Measurements from ENCODE around the gene SCYL1. TPM values are rescaled to one million over a fixed set of nuclear protein-coding genes. Genes with fewer than 3 reads are reported as not detected.

The SCYL1 gene
- total and polyA plus RNA-seq, 4 donors, result 41.8 to 87.5 (median 81.9) TPM

DNA sequence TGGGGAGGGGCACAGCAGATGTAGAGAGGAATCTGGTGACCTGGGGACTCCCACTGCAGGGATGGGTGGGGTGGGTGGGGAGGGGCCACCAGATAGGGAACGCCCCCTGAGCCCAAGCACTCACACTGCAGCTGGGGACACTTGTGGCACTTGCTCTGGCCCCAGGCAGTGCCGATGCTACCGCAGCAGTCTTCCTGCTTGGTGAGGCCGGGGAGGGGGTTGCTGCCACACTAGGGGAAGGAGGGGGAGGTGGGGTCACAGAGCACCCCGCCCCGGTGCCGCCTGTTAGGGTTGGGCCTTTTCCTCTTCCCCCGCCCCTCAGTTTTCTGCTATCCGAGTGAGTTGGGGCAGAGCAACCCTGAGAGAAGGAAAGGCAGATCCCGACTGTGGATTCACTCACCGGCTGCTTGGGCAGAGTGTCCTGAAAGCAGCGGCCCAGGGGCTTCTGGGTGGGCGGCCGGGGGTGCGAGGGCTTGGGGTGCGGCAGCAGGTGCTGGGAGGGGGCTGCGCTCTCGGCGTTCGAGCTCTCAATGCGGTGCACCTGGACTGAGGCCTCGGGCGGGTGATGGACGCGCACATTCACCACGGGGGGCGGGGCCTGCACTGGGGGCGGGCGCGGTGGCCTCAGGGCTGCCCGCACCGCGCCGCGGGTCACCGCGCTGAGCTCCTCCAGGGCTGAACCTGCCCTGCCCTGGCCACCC is 28.6 kb downstream of the SCYL1 start:
- Histone ChIP-seq H3K4me3 (ENCODE audit: low read depth, low read length) (no peak overlapping the region), H3K27ac (ENCODE audit: low read depth, low read length) (no peak overlapping the region), H3K9me3 (ENCODE audit: control insufficient read depth, insufficient read depth, low read length) (no peaks in the 10 kb centered on the region), H3K27me3 (ENCODE audit: control insufficient read depth, insufficient read depth, low read length) (peaks cover 6% of the 10 kb centered on the region), H3K4me1 (ENCODE audit: control insufficient read depth, insufficient read depth, low read length) (peaks cover 47% of the 10 kb centered on the region), H3K36me3 (ENCODE audit: control insufficient read depth, insufficient read depth, low read length) (peaks cover 61% of the 10 kb centered on the region)
- WGBS (ENCODE audit: insufficient coverage), result 31% methylated on average over 37 of the region's 37 CpGs
- no peak for DNase-seq (ENCODE audit: low read depth in 4 of 6, low spot score in 6 of 6)

DNA sequence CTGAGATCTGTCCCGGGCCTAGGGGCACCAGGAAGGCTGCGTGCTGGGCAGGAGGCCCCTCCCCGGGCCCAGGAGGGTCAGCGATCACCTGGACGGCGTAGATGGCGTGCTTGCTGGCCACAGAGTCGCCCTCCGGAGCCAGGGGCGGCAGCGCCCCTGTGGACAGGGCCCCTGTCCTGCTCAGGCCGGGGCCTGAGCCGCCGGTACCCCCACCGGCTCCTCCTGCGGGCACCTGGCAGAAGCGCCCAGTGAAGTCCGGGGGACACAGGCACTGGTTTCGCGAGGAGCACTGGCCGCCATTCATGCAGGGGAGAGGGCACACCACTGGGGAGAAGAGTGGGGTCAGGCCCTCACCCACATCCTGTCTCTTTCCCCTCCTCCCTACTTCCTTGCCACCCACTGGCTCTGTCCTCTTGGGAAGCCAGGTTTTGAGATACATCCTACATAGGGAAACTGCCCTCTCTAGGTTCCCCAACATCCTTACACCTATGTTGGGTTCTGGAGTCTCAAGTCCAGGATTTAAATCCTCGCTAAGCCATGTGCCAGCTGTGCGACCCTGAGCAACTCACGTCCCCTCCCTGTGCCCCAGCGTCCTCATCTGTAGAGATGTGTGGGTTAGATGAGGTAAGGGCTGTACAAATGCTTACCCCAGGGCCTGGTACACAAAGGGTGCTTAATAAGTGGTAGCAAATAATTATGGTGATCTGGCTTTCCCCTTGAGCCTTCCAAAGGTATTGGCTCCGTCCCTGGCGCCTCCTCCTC is 29.4 kb downstream of the SCYL1 start:
- H3K27me3 ChIP-seq (ENCODE audit: control insufficient read depth, insufficient read depth, low read length), result no peaks in the 10 kb centered on the region
- DNase-seq (ENCODE audit: low read depth in 4 of 6, low spot score in 6 of 6), result no peak
- no peaks in the 10 kb centered on the region for H3K9me3 ChIP-seq (ENCODE audit: control insufficient read depth, insufficient read depth, low read length)
- H3K27ac ChIP-seq (ENCODE audit: low read depth, low read length), result no peak overlapping the region
- H3K4me3 ChIP-seq (ENCODE audit: low read depth, low read length), result no peak overlapping the region
- peaks cover 47% of the 10 kb centered on the region for H3K4me1 ChIP-seq (ENCODE audit: control insufficient read depth, insufficient read depth, low read length)
- peaks cover 54% of the 10 kb centered on the region for H3K36me3 ChIP-seq (ENCODE audit: control insufficient read depth, insufficient read depth, low read length)
- WGBS (ENCODE audit: insufficient coverage), result 74% methylated on average over 27 of the region's 27 CpGs

DNA sequence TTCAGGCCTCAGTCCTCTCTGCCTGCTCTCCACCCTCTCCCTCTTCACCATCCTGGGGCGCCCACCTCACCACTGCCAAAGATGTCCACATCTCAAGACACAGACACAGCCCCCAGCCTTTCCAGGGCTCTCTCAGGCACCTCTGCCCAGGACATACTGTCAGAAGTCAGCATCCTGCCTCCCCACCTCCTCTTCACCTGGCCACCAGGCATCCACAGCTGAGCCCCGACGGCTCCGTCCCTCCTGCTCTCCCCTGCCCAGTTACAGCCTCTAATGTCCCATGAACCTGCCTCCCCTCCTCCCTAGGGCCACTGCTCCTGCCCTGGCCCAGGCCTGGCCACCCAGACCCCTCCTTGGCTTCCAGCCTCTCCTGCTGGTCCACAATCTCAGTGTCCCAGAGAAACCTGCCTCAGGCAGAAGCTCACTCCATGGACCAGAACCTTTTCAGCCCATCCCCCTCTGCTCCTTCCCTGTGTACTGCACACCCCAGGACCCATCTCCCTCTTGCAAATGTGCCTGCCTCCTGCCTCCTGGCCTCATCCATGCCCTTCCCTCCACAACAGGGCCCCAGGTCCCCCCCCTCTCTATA is 30.1 kb downstream of the SCYL1 start:
- WGBS (ENCODE audit: insufficient coverage), result 89% methylated on average over 4 of the region's 4 CpGs
- Histone ChIP-seq H3K27me3 (ENCODE audit: control insufficient read depth, insufficient read depth, low read length) (no peaks in the 10 kb centered on the region), H3K36me3 (ENCODE audit: control insufficient read depth, insufficient read depth, low read length) (peaks cover 54% of the 10 kb centered on the region), H3K9me3 (ENCODE audit: control insufficient read depth, insufficient read depth, low read length) (no peaks in the 10 kb centered on the region), H3K27ac (ENCODE audit: low read depth, low read length) (no peak overlapping the region), H3K4me3 (ENCODE audit: low read depth, low read length) (no peak overlapping the region), H3K4me1 (ENCODE audit: control insufficient read depth, insufficient read depth, low read length) (peaks cover 53% of the 10 kb centered on the region)
- no peak for DNase-seq (ENCODE audit: low read depth in 4 of 6, low spot score in 6 of 6)

DNA sequence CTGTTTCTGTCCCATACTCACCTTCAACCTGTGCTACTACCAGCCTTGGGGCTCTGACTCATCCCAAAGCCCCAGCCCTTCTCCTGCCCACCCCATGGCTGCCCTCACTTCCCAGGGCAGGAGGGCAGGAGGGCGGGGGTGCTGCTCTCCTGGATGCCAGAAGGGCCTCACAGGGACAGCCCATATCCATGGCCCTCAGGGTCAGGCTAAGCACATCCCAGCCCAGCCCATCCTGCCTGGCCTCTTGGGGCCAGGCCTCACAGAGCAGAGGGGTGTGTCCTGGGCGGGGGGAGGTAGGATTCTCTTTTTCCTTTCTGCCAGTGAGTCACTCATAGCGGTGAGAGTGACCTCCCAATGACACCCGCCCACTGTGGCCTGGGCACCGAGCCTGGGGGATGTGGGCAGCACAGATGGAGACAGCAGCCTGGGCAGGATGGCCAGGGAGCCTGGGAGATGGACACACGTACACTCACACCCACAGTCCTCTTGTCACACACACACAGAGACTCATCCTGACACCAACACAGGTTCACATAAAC is 30.9 kb downstream of the SCYL1 start:
- 65% methylated on average over 6 of the region's 6 CpGs for WGBS (ENCODE audit: insufficient coverage)
- Histone ChIP-seq H3K4me1 (ENCODE audit: control insufficient read depth, insufficient read depth, low read length) (peaks cover 62% of the 10 kb centered on the region), H3K27ac (ENCODE audit: low read depth, low read length) (no peak overlapping the region)

DNA sequence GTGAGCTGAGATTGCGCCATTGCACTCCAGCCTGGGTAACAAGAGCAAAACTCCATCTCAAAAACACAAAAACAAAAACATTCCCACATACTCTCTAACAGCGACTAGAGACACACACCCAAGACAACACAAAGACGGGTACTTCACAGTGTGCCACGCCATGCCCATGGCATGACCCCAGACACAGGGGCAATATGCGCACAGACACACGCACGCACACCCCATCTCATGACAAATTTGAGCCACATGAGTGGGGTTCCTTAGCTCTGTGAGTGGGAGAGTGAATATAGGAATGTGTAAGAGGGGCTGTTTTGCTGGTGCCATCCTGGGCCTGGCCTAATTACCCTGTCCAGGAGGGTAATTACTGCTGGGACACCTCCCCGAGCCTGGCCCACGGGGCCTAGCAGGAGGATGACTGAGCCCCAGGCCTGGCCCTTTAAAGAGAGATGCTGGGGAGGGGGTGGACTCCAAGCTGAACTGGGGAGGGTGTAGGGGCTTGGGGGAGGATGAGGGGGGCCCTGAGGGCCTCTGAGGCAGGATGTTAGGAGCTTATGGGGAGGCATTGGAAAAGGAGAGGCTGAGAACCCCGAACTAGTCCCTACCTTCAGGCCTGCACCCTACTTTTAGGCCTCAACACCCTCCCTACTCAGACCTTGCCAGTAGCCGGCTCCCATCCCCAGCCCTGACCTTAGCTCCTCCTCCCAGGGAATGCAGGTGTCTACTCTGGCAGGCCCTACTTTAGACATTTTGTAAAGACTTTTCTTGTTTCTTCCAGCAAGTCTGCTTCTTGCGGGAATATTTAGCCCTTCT is 31.8 kb downstream of the SCYL1 start:
- DNase-seq (ENCODE audit: low read depth in 4 of 6, low spot score in 6 of 6), result no peak
- Histone ChIP-seq H3K27me3 (ENCODE audit: control insufficient read depth, insufficient read depth, low read length) (no peaks in the 10 kb centered on the region), H3K27ac (ENCODE audit: low read depth, low read length) (peak overlapping the region; percentile 85), H3K9me3 (ENCODE audit: control insufficient read depth, insufficient read depth, low read length) (no peaks in the 10 kb centered on the region), H3K4me1 (ENCODE audit: control insufficient read depth, insufficient read depth, low read length) (peaks cover 71% of the 10 kb centered on the region), H3K36me3 (ENCODE audit: control insufficient read depth, insufficient read depth, low read length) (peaks cover 42% of the 10 kb centered on the region), H3K4me3 (ENCODE audit: low read depth, low read length) (peak overlapping the region; percentile 64)
- 71% methylated on average over 7 of the region's 12 CpGs for WGBS (ENCODE audit: insufficient coverage)

More for the DNA sequence above, 30.9 kb downstream of the SCYL1 start:
- Histone ChIP-seq H3K36me3 (ENCODE audit: control insufficient read depth, insufficient read depth, low read length) (peaks cover 51% of the 10 kb centered on the region), H3K9me3 (ENCODE audit: control insufficient read depth, insufficient read depth, low read length) (no peaks in the 10 kb centered on the region), H3K4me3 (ENCODE audit: low read depth, low read length) (no peak overlapping the region), H3K27me3 (ENCODE audit: control insufficient read depth, insufficient read depth, low read length) (no peaks in the 10 kb centered on the region)
- no peak for DNase-seq (ENCODE audit: low read depth in 4 of 6, low spot score in 6 of 6)

DNA sequence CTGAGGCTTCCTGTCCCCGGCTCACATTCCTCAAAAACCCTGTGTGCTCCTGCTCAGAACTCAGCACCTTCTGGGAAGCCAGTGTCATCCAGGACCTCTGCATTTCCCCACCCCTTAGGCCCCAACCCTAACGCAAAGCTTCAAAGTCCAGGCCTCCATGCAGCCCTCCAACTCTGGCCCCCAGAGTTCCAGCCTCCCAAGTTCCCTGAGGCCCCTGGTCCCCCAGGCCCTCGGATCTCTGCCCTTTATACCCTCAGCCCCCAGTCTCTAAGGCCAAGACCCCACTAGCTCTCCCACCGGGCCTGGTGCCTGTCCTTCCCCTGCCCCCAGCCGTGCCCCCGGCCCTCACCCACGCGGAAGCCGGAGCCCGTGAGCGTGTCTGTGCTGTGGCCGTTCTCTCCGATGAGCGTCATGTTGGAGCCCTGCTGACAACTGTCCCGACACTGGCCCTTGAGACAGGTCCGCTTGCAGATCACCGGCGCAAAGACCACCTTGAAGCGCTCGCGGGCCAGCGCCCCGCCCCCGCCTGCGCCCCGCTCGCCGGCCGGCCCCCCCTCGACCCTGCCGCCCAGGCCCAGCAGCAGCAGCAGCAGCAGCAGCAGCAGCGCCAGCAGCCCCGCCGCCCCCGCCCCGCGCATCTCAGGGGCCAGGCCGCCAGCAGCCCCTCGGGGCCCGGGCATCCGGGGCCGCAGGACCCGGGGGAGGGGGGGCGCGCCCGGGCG is 32.6 kb downstream of the SCYL1 start:
- Histone ChIP-seq H3K27me3 (ENCODE audit: control insufficient read depth, insufficient read depth, low read length) (no peaks in the 10 kb centered on the region), H3K36me3 (ENCODE audit: control insufficient read depth, insufficient read depth, low read length) (peaks cover 35% of the 10 kb centered on the region), H3K4me1 (ENCODE audit: control insufficient read depth, insufficient read depth, low read length) (peaks cover 71% of the 10 kb centered on the region), H3K9me3 (ENCODE audit: control insufficient read depth, insufficient read depth, low read length) (no peaks in the 10 kb centered on the region), H3K4me3 (ENCODE audit: low read depth, low read length) (peak overlapping the region; percentile 64), H3K27ac (ENCODE audit: low read depth, low read length) (peak overlapping the region; percentile 85)
- peak in 1 of 6 donors; percentile 44 for DNase-seq (ENCODE audit: low read depth in 4 of 6, low spot score in 6 of 6)
- 3% methylated on average over 38 of the region's 47 CpGs for WGBS (ENCODE audit: insufficient coverage)

DNA sequence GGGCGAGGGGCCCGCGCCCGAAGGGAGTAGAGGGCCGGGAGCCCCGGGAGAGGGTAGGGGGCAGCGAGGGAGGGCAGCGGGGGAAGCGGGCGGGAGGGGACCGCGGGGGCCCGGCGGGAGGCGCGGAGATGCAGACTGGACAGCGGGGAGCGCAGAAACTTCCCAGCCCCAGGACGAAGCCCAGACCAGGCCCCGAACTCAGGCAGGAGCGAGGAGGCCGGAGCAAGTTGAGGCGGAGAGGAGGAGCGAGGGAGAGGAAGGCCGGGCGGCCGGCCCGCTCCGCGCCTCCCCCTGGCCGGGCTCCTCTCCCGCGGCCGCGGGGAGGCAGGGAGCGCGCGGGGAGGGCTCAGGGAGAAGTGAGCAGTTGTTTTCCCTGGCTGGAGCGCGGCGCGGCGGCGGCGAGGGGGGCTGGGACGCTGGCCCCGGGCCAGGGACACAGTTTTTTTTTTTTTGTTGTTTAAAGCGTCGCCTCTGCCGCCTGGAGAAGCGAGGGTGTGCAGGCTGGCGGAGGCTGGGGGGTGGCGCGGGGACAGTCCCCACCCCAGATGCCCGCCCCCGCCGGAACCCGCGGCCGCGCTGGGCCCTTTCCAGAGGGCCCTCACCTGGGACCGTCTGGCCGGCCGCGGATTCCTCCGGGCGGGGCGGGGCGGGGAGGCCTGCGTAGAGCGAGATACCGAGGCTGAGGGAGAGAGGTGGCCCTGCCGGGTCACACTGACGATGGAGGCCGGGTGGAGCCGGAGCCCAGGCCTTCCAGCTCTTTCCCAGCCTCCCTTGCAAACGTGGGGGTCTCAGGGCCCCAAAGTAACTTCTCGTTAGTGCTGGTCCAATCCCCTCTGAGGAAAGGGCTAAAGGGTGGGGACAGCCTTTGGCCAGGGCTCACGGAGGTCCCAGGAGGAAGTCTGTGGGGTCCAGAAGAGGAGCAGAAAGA is 33.4 kb downstream of the SCYL1 start, which contains the start of gene LTBP3:
TSS of gene LTBP3 (minus strand) at position 358 of the 928 bp plus-strand sequence. CDS start 400 bp downstream, outside the sequence.
- peak in 5 of 6 donors; percentile 59 to 95 (median 74) for DNase-seq (ENCODE audit: low read depth in 4 of 6, low spot score in 6 of 6)
- Histone ChIP-seq H3K27me3 (ENCODE audit: control insufficient read depth, insufficient read depth, low read length) (no peaks in the 10 kb centered on the region), H3K9me3 (ENCODE audit: control insufficient read depth, insufficient read depth, low read length) (no peaks in the 10 kb centered on the region), H3K36me3 (ENCODE audit: control insufficient read depth, insufficient read depth, low read length) (peaks cover 26% of the 10 kb centered on the region), H3K4me1 (ENCODE audit: control insufficient read depth, insufficient read depth, low read length) (peaks cover 71% of the 10 kb centered on the region), H3K4me3 (ENCODE audit: low read depth, low read length) (peak within 1 kb of the TSS; percentile 64), H3K27ac (ENCODE audit: low read depth, low read length) (peak within 1 kb of the TSS; percentile 99)
- under 1% methylated on average over 67 of the region's 79 CpGs for WGBS (ENCODE audit: insufficient coverage)

DNA sequence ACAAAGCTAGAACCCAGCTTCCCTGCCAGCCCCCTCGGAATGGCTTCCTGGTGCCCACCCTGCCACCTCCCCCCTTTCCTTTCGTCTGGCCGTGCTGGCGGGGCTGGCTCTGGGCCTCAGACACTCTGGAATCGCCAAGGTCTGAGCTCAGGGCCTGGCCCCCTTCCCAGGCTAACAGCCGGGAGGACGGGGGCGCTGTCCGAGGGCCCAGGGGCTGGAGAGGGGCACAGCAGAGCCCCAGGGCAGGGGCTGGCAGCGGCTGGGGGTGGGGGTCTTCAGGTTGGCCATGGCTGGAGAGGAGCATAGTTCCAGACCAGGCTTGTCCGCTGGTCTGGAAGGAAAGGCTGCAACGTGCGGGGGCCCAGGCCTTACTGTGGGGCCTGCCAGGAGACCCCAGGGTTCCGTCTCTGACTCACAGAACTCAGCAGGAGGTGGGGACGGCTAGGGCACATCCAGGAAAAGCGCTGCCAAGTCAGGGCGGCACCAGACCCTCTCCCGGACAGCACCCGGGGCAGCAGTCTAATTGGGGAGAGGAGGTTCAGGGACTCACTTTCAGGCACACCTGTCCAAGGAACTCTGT is 34.1 kb downstream of the SCYL1 start:
- Histone ChIP-seq H3K27ac (ENCODE audit: low read depth, low read length) (peak overlapping the region; percentile 99), H3K4me1 (ENCODE audit: control insufficient read depth, insufficient read depth, low read length) (peaks cover 68% of the 10 kb centered on the region), H3K27me3 (ENCODE audit: control insufficient read depth, insufficient read depth, low read length) (no peaks in the 10 kb centered on the region), H3K9me3 (ENCODE audit: control insufficient read depth, insufficient read depth, low read length) (no peaks in the 10 kb centered on the region), H3K36me3 (ENCODE audit: control insufficient read depth, insufficient read depth, low read length) (peaks cover 19% of the 10 kb centered on the region), H3K4me3 (ENCODE audit: low read depth, low read length) (peak overlapping the region; percentile 43)
- 25% methylated on average over 19 of the region's 19 CpGs for WGBS (ENCODE audit: insufficient coverage)
- DNase-seq (ENCODE audit: low read depth in 4 of 6, low spot score in 6 of 6), result peak in 3 of 6 donors; percentile 47 to 91 (median 61)

All from spinal cord (tissue), 10 donors.